ENCODE data around the gene SUN2.

- TF ChIP-seq CTCF (IDR thresholded peaks at IDR 0.05): no peak
- TF ChIP-seq POLR2A (IDR thresholded peaks at IDR 0.05): no peak
These were observed 36.6 kb downstream of the SUN2 start for GRCh38 chr22:38719196-38719595.
